HL-60 (cell line): Measurements from ENCODE around the gene VPS35L.
"Not testable (repeated sequence)": the region's sequence is repeated elsewhere in the genome, so short reads cannot be mapped to it uniquely, and the experiment has no call there.

Experiments
- DNase-seq, 2 experiments: peaks; one replicate each; pipeline ENCODE4 v3.0.0-alpha.2; 2010 to 2020; ENCODE audit warnings: low read depth in 1 of 2, low spot score in 1 of 2
- H3K27ac ChIP-seq: fragments of 250-450 bp; sonication (Bioruptor Pico); replicated peaks from 2 replicates; pipeline ENCODE4 v1.5.1; 2020; ENCODE audit warnings: mild to moderate bottlenecking, moderate library complexity
- H3K27me3 ChIP-seq: fragments of 250-450 bp; sonication (Bioruptor Pico); 2 replicates; pipeline ENCODE4 v1.5.1; 2021; ENCODE audit warnings: mild to moderate bottlenecking, moderate library complexity; ENCODE audit not compliant: insufficient read depth, poor library complexity, severe bottlenecking
- H3K4me3 ChIP-seq: replicated peaks from 2 replicates; pipeline ENCODE4 v1.5.1; 2011; ENCODE audit warnings: mild to moderate bottlenecking, control low read depth, low read length; ENCODE audit not compliant: insufficient read depth
- GABPA ChIP-seq: IDR thresholded peaks from 2 replicates; pipeline ENCODE4 v1.6.1; 2012; ENCODE audit warnings: low read depth
- POLR2AphosphoS5 ChIP-seq: IDR thresholded peaks from 2 replicates; pipeline ENCODE4 v1.6.1; 2012; ENCODE audit warnings: low read depth
- SPI1 ChIP-seq: IDR thresholded peaks from 2 replicates; pipeline ENCODE4 v1.6.1; 2012; ENCODE audit warnings: low read depth, mild to moderate bottlenecking, borderline replicate concordance
- TF ChIP-seq, protein P1 (sequence below): IDR thresholded peaks from one replicate; pipeline ENCODE4 v1.5.1; 2011; ENCODE audit warnings: low read length, control low read depth, inconsistent platforms; ENCODE audit not compliant: insufficient read depth
- TF ChIP-seq, protein P2 (sequence below): IDR thresholded peaks from 2 replicates; pipeline ENCODE4 v1.6.1; 2012; ENCODE audit warnings: low read depth; ENCODE audit not compliant: insufficient replicate concordance

The VPS35L gene

DNA sequence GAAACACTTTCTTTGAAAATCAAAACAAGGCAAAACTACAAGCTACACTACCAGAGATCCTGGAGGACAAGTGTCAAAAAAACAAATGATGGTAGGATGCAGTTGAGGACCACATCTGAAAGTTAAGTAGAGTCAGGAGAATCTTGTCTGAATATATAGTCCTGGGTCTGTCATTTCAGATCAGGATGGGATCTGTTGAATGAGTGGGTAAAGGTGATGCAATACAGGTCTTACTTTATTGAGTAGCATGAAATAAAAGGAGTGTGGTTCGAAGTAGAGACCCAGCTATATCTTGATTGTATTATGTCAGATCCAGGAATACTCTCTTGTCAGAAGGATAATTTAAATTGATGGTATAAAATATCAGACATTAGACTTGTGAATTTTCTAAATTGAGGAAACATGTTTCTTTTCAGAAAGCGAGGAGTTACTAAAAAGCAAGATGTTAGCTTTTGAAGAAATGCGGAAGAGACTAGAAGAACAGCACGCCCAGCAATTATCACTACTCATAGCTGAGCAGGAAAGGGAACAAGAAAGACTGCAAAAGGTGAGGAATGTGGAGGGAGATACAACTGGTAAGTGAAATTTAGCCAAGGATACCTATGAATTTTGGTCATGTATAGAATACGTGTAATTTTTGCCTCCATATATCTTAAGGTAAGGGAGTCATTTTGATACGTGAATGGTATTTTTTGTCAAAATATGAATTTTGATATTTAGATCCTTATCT is 15.1 kb upstream of the VPS35L start:
- TF ChIP-seq GABPA = no peak
- no peak for TF ChIP-seq SPI1
- TF ChIP-seq, protein P1, sequence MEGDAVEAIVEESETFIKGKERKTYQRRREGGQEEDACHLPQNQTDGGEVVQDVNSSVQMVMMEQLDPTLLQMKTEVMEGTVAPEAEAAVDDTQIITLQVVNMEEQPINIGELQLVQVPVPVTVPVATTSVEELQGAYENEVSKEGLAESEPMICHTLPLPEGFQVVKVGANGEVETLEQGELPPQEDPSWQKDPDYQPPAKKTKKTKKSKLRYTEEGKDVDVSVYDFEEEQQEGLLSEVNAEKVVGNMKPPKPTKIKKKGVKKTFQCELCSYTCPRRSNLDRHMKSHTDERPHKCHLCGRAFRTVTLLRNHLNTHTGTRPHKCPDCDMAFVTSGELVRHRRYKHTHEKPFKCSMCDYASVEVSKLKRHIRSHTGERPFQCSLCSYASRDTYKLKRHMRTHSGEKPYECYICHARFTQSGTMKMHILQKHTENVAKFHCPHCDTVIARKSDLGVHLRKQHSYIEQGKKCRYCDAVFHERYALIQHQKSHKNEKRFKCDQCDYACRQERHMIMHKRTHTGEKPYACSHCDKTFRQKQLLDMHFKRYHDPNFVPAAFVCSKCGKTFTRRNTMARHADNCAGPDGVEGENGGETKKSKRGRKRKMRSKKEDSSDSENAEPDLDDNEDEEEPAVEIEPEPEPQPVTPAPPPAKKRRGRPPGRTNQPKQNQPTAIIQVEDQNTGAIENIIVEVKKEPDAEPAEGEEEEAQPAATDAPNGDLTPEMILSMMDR = no peak
- TF ChIP-seq, protein P2, sequence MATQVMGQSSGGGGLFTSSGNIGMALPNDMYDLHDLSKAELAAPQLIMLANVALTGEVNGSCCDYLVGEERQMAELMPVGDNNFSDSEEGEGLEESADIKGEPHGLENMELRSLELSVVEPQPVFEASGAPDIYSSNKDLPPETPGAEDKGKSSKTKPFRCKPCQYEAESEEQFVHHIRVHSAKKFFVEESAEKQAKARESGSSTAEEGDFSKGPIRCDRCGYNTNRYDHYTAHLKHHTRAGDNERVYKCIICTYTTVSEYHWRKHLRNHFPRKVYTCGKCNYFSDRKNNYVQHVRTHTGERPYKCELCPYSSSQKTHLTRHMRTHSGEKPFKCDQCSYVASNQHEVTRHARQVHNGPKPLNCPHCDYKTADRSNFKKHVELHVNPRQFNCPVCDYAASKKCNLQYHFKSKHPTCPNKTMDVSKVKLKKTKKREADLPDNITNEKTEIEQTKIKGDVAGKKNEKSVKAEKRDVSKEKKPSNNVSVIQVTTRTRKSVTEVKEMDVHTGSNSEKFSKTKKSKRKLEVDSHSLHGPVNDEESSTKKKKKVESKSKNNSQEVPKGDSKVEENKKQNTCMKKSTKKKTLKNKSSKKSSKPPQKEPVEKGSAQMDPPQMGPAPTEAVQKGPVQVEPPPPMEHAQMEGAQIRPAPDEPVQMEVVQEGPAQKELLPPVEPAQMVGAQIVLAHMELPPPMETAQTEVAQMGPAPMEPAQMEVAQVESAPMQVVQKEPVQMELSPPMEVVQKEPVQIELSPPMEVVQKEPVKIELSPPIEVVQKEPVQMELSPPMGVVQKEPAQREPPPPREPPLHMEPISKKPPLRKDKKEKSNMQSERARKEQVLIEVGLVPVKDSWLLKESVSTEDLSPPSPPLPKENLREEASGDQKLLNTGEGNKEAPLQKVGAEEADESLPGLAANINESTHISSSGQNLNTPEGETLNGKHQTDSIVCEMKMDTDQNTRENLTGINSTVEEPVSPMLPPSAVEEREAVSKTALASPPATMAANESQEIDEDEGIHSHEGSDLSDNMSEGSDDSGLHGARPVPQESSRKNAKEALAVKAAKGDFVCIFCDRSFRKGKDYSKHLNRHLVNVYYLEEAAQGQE = no peak
- TF ChIP-seq POLR2AphosphoS5 = no peak
- no peak for DNase-seq
- Histone ChIP-seq H3K4me3 (no peak overlapping the region), H3K27me3 (no peaks in the 10 kb centered on the region), H3K27ac (no peak overlapping the region)

DNA sequence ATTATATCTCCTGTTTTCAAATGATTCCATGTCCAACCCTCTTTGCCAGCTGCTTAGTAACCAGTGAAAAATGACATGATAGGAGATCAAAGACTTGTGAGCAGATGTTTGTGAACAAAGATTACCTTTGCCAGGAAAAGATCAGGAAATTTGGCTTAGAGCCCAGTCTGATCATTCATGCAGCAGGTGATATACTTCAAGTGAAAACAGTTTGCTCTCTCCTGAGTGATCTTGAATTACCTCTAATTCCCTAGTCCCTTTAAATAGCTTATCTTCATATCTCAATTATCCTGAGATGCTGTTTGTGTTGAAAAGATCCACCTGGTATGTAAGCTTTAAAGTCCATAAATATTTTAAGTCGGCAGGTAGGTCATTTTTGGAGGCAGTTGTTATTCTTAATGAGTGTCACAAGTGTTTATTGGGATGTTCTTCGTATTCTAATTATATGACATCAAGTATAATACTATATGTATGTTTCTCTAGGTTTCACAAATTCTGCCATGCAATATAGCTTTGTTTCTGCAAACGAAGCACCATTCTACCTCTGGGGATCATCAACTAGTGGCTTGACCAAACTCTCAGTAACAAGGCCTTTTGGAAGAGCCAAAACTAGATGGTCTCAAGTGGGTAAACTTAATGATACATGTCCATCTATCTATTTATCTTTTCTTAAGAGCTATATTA is 13.2 kb upstream of the VPS35L start:
- no peaks in the 10 kb centered on the region for H3K27me3 ChIP-seq
- TF ChIP-seq, protein P2 = no peak
- TF ChIP-seq SPI1 = no peak
- no peak for TF ChIP-seq GABPA
- TF ChIP-seq, protein P1 = no peak
- TF ChIP-seq POLR2AphosphoS5 = no peak
- DNase-seq = no peak
- H3K4me3 ChIP-seq = no peak overlapping the region
- no peak overlapping the region; the same call in 1 of the 2 replicates for H3K27ac ChIP-seq

DNA sequence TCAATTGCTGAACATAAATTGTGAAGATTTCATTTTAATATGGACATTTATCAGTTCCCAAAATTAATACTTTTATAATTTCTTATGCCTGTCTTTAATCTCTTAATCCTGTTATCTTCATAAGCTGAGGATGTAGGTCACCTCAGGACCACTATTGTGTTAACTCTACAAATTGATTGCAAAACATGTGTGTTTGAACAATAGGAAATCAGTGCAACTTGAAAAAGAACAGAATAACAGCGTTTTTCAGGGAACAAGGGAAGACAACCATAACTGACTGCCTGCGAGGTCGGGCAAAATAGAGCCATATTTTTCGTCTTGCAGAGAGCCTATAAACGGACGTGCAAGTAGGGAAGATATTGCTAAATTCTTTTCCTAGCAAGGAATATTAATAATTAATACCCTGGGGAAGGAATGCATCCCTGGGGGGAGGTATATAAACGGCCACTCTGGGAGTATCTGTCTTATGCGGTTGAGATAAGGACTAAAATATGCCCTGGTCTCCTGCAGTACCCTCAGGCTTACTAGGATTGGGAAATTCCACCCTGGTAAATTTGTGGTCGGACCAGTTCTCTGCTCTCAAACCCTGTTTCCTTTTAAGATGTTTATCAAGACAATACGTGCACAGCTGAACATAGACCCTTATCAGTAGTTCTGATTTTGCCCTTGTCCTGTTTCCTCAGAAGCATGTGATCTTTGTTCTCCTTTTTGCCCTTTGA is 12.1 kb upstream of the VPS35L start:
- not testable (repeated sequence) for H3K27me3 ChIP-seq, H3K4me3 ChIP-seq, H3K27ac ChIP-seq
- DNase-seq = peak in 1 of 2 experiments; percentile 23

DNA sequence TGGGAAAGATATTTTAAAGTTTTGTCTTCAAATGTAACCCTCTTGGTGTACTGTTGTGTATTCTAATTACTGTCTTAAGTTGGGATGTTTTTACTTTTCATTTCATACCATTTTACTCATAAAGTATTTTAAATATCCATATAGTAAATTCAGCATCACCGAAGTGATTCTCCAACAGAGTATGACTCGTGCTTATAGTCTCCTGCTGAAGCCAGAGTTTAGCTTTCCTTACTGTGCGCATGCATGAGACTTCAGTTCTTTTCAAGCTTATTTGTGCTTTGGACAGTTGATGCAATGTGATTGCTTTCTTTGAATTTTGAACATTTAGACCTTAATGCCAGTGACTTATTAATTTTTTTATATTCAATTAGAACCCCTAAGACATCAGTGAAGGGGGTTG is 7.4 kb upstream of the VPS35L start:
- TF ChIP-seq, protein P2 = no peak
- TF ChIP-seq, protein P1 = no peak
- TF ChIP-seq GABPA (no peak), POLR2AphosphoS5 (no peak), SPI1 (no peak)
- Histone ChIP-seq H3K27me3 (no peaks in the 10 kb centered on the region), H3K27ac (no peak overlapping the region), H3K4me3 (no peak overlapping the region)
- DNase-seq = no peak
